PC-9 (cell line): Measurements from ENCODE around the gene NELFCD. TPM values are rescaled to one million over a fixed set of nuclear protein-coding genes. Genes with fewer than 3 reads are reported as not detected.

Experiments
- BruUV-seq: library from RNA; stranded (reverse); fragments of 400-500 nt; replicated peaks from 2 replicates; lab custom pipeline; 2021; lab: Mats Ljungman, UMichigan
- CTCF ChIA-PET: fragments of 300-600 bp; sonication (Branson Sonifier 250); formaldehyde crosslinking; loops from one replicate; lab custom pipeline; 2022; ENCODE audit warnings: antibody characterized with exemption; lab: Charles Lee
- POLR2A ChIA-PET: fragments of 300-600 bp; sonication (Branson Sonifier 250); formaldehyde crosslinking; loops from one replicate; lab custom pipeline; 2022; ENCODE audit warnings: antibody characterized with exemption; ENCODE audit not compliant: unreplicated experiment; lab: Charles Lee
- DNase-seq, 2 experiments: peaks; one replicate each; pipeline versions ENCODE4 v3.0.0 to v3.0.0-alpha.2; 2015 to 2022; ENCODE audit warnings: mixed read lengths in 1 of 2
- H2AFZ ChIP-seq: fragments of 200-600 bp; sonication (generic); 2 replicates; pipeline ENCODE4 v1.8.1; 2017; ENCODE audit warnings: antibody characterized with exemption
- H3F3A ChIP-seq: fragments of 200-600 bp; sonication (generic); 2 replicates; pipeline ENCODE4 v1.8.1; 2017; ENCODE audit warnings: antibody characterized with exemption, mild to moderate bottlenecking, low read depth; ENCODE audit not compliant: insufficient read depth
- H3K27ac ChIP-seq: fragments of 200-600 bp; sonication (generic); 2 replicates; pipeline ENCODE4 v1.6.1; 2016; ENCODE audit warnings: mixed run types
- H3K27me3 ChIP-seq: fragments of 200-600 bp; sonication (generic); 2 replicates; pipeline ENCODE4 v1.6.1; 2016; ENCODE audit warnings: low read depth, mixed run types; ENCODE audit not compliant: insufficient read depth
- H3K36me3 ChIP-seq: fragments of 200-600 bp; sonication (generic); 2 replicates; pipeline ENCODE4 v1.6.1; 2016; ENCODE audit warnings: low read depth, mixed run types
- H3K4me1 ChIP-seq: fragments of 200-600 bp; sonication (generic); replicated peaks from 2 replicates; pipeline ENCODE4 v1.6.1; 2016; ENCODE audit warnings: mixed run types; ENCODE audit not compliant: insufficient read depth
- H3K4me2 ChIP-seq: fragments of 200-600 bp; sonication (generic); 2 replicates; pipeline ENCODE4 v1.6.1; 2017; ENCODE audit warnings: mixed run types
- H3K4me3 ChIP-seq: fragments of 200-600 bp; sonication (generic); 2 replicates; pipeline ENCODE4 v1.6.1; 2016; ENCODE audit warnings: mixed run types
- H3K79me2 ChIP-seq: fragments of 200-600 bp; sonication (generic); 2 replicates; pipeline ENCODE4 v1.6.1; 2017; ENCODE audit warnings: low read depth, mixed run types
- H3K9me2 ChIP-seq: fragments of 200-600 bp; sonication (generic); 2 replicates; pipeline ENCODE4 v1.8.1; 2017; ENCODE audit warnings: mild to moderate bottlenecking; ENCODE audit not compliant: insufficient read depth
- H3K9me3 ChIP-seq: fragments of 200-600 bp; sonication (generic); 2 replicates; pipeline ENCODE4 v1.8.1; 2016; ENCODE audit warnings: low read depth; ENCODE audit not compliant: insufficient read depth
- H4K20me1 ChIP-seq: fragments of 200-600 bp; sonication (generic); 2 replicates; pipeline ENCODE4 v1.8.1; 2017; ENCODE audit not compliant: insufficient read depth
- CTCF ChIP-seq: fragments of 200-600 bp; sonication (generic); conservative IDR thresholded peaks from 2 replicates; pipeline ENCODE4 v1.6.1; 2017; ENCODE audit warnings: mixed run types, antibody characterized with exemption, mild to moderate bottlenecking, moderate library complexity
- EZH2 ChIP-seq: fragments of 200-600 bp; sonication (generic); IDR thresholded peaks from 2 replicates; pipeline ENCODE4 v1.8.0; 2017; ENCODE audit warnings: antibody characterized with exemption, low read depth
- intact Hi-C: fragments of 100-400 bp; cut with micrococcal nuclease; formaldehyde crosslinking; loops from one replicate; pipeline ENCODE4 v1.10.0; 2022; ENCODE audit not compliant: unreplicated experiment
- total RNA-seq: library from RNA; stranded (reverse); gene quantifications from 2 replicates; pipeline ENCODE4 v1.2.3, GENCODE V29; 2021

NELFCD gene
- total RNA-seq, 1 experiment from 2014 or later, result 130 TPM

GRCh38 chr20:58986968-58987517 lies 6.0 kb downstream of the NELFCD start:
- intact Hi-C loops, result no loop called here
- Histone ChIP-seq H3K36me3 (peaks cover 49% of the 10 kb centered on the region), H3K27ac (no peak overlapping the region), H2AFZ (no peak overlapping the region), H3K4me2 (no peak overlapping the region), H3F3A (peaks cover 12% of the 10 kb centered on the region; the same call in 1 of the 2 replicates), H3K79me2 (peaks cover 46% of the 10 kb centered on the region), H3K9me2 (no peaks in the 10 kb centered on the region), H3K4me3 (no peak overlapping the region), H4K20me1 (peaks cover 32% of the 10 kb centered on the region), H3K9me3 (no peaks in the 10 kb centered on the region), H3K27me3 (no peaks in the 10 kb centered on the region), H3K4me1 (peaks cover 9% of the 10 kb centered on the region)
- no TSS peak for BruUV-seq
- ChIA-PET POLR2A (no interaction called here), CTCF (no interaction called here)
- TF ChIP-seq EZH2, result no peak
- TF ChIP-seq CTCF, result no peak
- DNase-seq, result no peak

- H2AFZ ChIP-seq, result no peak overlapping the region
- H3K27me3 ChIP-seq, result no peaks in the 10 kb centered on the region
- peaks cover 34% of the 10 kb centered on the region for H4K20me1 ChIP-seq
- no peak overlapping the region for H3K27ac ChIP-seq
- no peaks in the 10 kb centered on the region for H3K9me3 ChIP-seq
- no peaks in the 10 kb centered on the region; the same call in 1 of the 2 replicates for H3K4me1 ChIP-seq
- intact Hi-C loops, result no loop called here
- peaks cover 17% of the 10 kb centered on the region for H3F3A ChIP-seq
- no peaks in the 10 kb centered on the region for H3K9me2 ChIP-seq
- DNase-seq, result no peak
- no peak overlapping the region for H3K4me2 ChIP-seq
- peaks cover 36% of the 10 kb centered on the region for H3K79me2 ChIP-seq
- TF ChIP-seq CTCF (no peak), EZH2 (no peak)
- BruUV-seq, result no TSS peak
- H3K4me3 ChIP-seq, result no peak overlapping the region
- peaks cover 55% of the 10 kb centered on the region for H3K36me3 ChIP-seq
- ChIA-PET CTCF (no interaction called here), POLR2A (no interaction called here)
Measured at GRCh38 chr20:58987790-58988564, 6.9 kb downstream of the NELFCD start.

GRCh38 chr20:58988565-58988882 lies 7.5 kb downstream of the NELFCD start:
- no peaks in the 10 kb centered on the region; the same call in 1 of the 2 replicates for H3K4me1 ChIP-seq
- H3K4me3 ChIP-seq, result no peak overlapping the region
- no peak for DNase-seq
- intact Hi-C loops, result no loop called here
- peaks cover 32% of the 10 kb centered on the region for H4K20me1 ChIP-seq
- H3K27ac ChIP-seq, result no peak overlapping the region
- no TSS peak for BruUV-seq
- no peaks in the 10 kb centered on the region for H3K9me3 ChIP-seq
- H3K79me2 ChIP-seq, result peaks cover 31% of the 10 kb centered on the region
- ChIA-PET CTCF (no interaction called here), POLR2A (no interaction called here)
- no peak overlapping the region for H2AFZ ChIP-seq
- no peak overlapping the region for H3K4me2 ChIP-seq
- TF ChIP-seq EZH2 (no peak), CTCF (no peak)
- H3F3A ChIP-seq, result peaks cover 21% of the 10 kb centered on the region
- H3K27me3 ChIP-seq, result no peaks in the 10 kb centered on the region
- peaks cover 56% of the 10 kb centered on the region for H3K36me3 ChIP-seq
- H3K9me2 ChIP-seq, result no peaks in the 10 kb centered on the region
